ENCODE measurements around the gene SSUH2. TPM values are rescaled to one million over a fixed set of nuclear protein-coding genes. Genes with fewer than 3 reads are reported as not detected.
"Not testable (repeated sequence)": the region's sequence is repeated elsewhere in the genome, so short reads cannot be mapped to it uniquely, and the experiment has no call there.

SSUH2 gene, protein sequence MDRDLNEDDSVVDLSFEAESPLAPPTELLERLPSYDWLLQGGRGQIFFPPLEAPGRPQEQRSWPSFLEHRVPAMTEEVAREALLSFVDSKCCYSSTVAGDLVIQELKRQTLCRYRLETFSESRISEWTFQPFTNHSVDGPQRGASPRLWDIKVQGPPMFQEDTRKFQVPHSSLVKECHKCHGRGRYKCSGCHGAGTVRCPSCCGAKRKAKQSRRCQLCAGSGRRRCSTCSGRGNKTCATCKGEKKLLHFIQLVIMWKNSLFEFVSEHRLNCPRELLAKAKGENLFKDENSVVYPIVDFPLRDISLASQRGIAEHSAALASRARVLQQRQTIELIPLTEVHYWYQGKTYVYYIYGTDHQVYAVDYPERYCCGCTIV
- total RNA-seq: not detected

DNA sequence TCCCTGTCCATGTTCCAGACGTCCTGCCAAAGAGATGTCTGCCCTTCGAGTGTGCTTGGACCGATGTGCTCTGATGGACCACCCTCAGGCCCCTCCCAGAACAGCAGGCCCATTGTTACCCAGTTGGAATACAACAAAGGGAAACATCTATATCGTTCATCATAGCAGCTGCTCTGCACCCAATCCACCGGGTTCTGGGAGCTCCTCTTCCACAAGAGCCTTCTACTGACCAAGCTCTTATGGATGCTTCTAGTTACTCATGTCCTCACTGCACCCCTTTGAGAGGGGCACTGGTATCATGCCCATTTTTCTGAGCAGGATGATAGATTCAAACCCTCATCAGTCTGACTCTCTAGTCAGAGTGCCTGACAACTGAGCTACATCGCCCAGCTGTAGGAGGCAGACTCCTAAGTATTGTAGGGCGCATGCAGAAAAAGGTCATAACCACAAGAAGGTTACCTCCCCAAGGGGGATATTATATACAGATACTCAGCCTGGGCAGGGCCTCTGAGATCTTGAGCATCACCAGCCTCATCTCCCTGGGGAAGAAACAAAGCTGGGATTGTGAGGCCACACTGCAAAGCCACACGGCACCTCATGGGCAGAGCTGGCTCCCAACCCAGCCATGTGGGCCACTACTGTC is at the start of gene SSUH2:
SSUH2 (minus strand) TSS at position 51 of the 643 bp plus-strand sequence; CDS start at position 11, 40 bp downstream.
- no peak for DNase-seq (ENCODE audit: low spot score in 2 of 2)

DNA sequence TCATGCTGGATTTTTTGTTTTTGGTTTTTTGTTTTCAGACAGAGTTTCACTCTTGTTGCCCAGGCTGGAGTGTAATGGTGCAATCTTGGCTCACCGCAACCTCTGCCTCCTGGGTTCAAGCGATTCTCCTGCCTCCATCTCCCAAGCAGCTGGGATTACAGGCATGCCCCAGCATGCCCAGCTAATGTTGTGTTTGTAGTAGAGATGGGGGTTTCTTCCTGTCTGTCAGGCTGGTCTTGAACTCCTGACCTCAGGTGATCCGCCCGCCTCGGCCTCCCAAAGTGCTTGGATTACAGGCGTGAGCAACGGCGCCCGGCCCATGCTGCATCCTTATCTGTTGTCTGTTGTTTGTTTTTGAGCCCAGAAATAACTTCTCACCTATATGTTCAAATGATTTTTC is 46.7 kb upstream of the SSUH2 start:
- H3K27ac ChIP-seq; H3K36me3 ChIP-seq; intact Hi-C loops (cut with DNase I); H3K4me1 ChIP-seq; H3K9me3 ChIP-seq; DNase-seq (ENCODE audit: low spot score in 2 of 2); H3K27me3 ChIP-seq; H3K4me3 ChIP-seq: not testable (repeated sequence)

More for the DNA sequence above, at the start of gene SSUH2:
- TF ChIP-seq, protein P1, sequence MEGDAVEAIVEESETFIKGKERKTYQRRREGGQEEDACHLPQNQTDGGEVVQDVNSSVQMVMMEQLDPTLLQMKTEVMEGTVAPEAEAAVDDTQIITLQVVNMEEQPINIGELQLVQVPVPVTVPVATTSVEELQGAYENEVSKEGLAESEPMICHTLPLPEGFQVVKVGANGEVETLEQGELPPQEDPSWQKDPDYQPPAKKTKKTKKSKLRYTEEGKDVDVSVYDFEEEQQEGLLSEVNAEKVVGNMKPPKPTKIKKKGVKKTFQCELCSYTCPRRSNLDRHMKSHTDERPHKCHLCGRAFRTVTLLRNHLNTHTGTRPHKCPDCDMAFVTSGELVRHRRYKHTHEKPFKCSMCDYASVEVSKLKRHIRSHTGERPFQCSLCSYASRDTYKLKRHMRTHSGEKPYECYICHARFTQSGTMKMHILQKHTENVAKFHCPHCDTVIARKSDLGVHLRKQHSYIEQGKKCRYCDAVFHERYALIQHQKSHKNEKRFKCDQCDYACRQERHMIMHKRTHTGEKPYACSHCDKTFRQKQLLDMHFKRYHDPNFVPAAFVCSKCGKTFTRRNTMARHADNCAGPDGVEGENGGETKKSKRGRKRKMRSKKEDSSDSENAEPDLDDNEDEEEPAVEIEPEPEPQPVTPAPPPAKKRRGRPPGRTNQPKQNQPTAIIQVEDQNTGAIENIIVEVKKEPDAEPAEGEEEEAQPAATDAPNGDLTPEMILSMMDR (IDR thresholded peaks at IDR 0.05): no peak
- Histone ChIP-seq H3K36me3 (no peaks in the 10 kb centered on the region), H3K9me3 (no peaks in the 10 kb centered on the region), H3K27ac (no peak within 1 kb of the TSS), H3K4me3 (no peak within 1 kb of the TSS), H3K27me3 (no peaks in the 10 kb centered on the region), H3K4me1 (no peaks in the 10 kb centered on the region)
- intact Hi-C loops (cut with DNase I): no loop called here

DNA sequence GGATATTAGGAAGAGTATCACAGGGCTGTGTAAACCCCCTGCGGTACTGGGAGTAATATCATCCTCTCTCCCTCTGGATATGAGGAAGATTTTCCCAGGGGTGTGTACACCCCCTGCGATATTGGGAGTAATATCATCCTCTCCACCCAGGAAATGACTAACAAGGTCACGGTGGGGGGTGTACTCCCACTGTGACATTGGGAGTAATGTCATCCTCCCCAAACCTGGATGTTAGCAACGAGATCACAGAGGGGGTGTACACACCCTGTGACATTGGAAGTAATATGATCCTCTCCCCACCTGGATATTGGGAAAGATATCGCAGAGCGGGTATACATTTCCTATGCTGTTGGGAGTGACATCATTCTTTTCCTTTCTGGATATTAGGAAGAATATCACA is 40.4 kb upstream of the SSUH2 start:
- H3K4me1 ChIP-seq; H3K36me3 ChIP-seq; H3K27ac ChIP-seq; H3K27me3 ChIP-seq; H3K4me3 ChIP-seq; H3K9me3 ChIP-seq; intact Hi-C loops (cut with DNase I); DNase-seq (ENCODE audit: low spot score in 2 of 2): not testable (repeated sequence)

DNA sequence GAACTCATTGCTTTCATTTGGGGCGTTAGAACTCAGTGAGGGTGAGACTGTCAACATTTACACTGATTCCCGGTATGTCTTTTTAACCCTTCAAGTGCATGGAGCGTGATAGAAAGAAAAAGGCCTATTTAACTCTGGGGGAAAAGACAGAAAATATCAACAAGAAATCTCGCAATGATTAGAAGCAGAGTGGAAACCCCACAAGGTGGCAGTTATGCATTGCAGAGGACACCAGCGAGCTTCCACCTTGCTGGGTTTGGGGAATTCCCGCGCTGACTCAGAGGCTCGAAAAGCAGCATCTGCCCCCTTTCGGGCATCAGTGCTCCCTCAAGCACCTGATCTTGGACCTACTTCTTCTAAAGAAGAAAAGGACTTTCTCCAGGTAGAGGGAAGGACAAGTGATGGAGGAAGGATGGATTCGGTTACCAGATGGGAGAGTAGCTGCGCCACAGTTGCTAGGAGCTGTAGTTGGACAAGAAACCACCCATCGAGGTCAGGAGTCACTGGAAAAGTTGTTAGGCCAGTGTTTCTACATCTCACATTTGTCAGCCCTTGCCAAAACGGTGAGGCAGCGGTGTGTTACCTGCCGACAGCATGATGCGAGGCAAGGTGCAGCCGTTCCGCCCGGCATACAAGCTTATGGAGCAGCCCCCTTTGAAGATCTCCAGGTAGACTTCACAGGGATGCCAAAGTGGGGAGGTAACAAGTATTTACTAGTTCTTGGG is 38.4 kb upstream of the SSUH2 start:
- H3K9me3 ChIP-seq; intact Hi-C loops (cut with DNase I); H3K27me3 ChIP-seq; H3K4me3 ChIP-seq; H3K4me1 ChIP-seq; DNase-seq (ENCODE audit: low spot score in 2 of 2); H3K36me3 ChIP-seq; H3K27ac ChIP-seq: not testable (repeated sequence)

DNA sequence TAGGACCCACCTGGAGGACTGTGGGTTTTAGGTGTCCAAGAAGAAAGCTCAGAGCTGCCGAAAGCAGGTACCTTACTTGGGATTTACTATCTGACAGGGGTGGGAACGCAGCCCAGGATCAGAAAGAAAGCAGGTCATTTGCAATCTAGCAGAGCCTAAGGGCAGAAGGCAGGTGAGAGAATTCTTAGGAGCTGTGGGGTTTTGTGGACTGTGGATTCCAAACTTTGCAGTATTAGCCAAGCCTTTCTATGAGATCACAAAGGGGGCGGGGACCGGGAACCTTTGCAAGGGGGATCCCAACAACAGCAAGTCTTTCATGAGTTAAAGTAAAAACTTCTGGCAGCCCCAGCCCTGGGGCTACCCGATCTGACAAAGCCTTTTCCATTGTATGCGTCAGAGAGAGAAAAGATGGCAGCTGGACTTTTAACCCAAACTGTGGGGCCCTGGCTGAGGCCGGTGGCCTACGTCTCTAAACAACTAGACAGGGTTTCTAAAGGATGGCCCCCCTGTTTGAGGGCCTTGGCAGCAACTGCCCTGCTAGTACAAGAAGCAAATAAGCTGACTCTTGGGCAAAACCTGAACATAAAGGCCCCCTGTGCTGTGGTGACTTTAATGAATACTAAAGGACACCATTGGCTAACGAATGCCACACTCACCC is 37.4 kb upstream of the SSUH2 start:
- H3K27me3 ChIP-seq; DNase-seq (ENCODE audit: low spot score in 2 of 2); H3K36me3 ChIP-seq; H3K4me1 ChIP-seq; H3K9me3 ChIP-seq; intact Hi-C loops (cut with DNase I); H3K27ac ChIP-seq; H3K4me3 ChIP-seq: not testable (repeated sequence)

DNA sequence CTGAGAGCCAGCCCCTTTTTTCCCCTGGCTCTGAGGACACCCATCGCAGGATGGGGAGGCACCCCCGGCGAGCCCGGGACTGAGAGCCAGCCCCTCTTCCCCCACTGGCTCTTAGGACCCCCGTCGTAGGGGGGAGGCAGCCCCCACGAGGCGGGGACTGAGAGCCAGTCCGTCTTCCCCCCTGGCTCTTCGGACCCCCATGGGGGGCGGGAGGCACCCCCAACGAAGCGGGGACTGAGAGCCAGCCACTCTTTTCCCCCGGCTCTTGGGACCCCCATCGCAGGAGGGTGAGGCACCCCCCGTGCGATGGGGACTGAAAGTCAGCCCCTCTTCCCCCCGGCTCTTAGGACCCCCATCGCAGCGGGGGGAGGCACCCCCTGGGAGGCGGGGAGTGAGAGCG is 36.8 kb upstream of the SSUH2 start:
- no peaks in the 10 kb centered on the region for H3K27me3 ChIP-seq
- H3K4me3 ChIP-seq: no peak overlapping the region
- H3K4me1 ChIP-seq: no peaks in the 10 kb centered on the region
- DNase-seq (ENCODE audit: low spot score in 2 of 2): no peak
- intact Hi-C loops (cut with DNase I): no loop called here
- TF ChIP-seq, protein P1 (IDR thresholded peaks at IDR 0.05): no peak
- no peak overlapping the region for H3K27ac ChIP-seq
- no peaks in the 10 kb centered on the region for H3K36me3 ChIP-seq
- no peaks in the 10 kb centered on the region for H3K9me3 ChIP-seq

DNA sequence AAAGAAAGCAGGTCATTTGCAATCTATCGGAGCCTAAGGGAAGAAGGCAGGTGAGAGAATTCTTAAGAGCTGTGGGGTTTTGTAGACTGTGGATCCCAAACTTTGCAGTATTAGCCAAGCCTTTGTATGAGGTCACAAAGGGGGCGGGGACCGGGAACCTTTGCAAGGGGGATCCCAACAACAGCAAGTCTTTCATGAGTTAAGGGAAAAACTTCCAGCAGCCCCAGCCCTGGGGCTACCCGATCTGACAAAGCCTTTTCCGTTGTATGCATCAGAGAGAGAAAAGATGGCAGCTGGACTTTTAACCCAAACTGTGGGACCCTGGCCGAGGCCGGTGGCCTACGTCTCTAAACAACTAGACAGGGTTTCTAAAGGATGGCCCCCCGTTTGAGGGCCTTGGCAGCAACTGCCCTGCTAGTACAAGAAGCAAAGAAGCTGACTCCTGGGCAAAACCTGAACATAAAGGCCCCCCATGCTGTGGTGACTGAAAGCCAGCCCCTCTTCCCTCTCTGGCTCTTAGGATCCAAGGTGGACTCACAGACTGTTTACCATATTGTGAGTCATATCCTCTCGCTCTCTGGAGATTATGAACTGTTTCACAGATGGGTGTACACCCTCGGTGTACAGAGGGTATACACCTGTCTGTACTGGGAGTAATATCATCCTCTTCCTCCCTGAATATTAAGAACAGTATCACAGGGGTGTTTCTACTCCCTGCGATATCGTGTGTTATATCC is 35.4 kb upstream of the SSUH2 start:
- H3K27ac ChIP-seq; H3K4me1 ChIP-seq; H3K36me3 ChIP-seq; H3K27me3 ChIP-seq; H3K9me3 ChIP-seq; H3K4me3 ChIP-seq; DNase-seq (ENCODE audit: low spot score in 2 of 2); intact Hi-C loops (cut with DNase I): not testable (repeated sequence)

Measured in ascending aorta (tissue), 2 donors.